ENCODE results near the gene ESPN. TPM values are rescaled to one million over a fixed set of nuclear protein-coding genes. Genes with fewer than 3 reads are reported as not detected.

The ESPN gene
- total and polyA plus RNA-seq, 7 donors, result 0.55 to 202 (median 86.5) TPM; not detected in 2

GRCh38 chr1:6476483-6476882 is 51.9 kb downstream of the ESPN start:
- WGBS, 2 donors, result 22 to 75% methylated on average over 5 of the region's 5 CpGs
- intact Hi-C loops (cut with DNase I), result no loop called here
- no peak overlapping the region for H3K4me3 ChIP-seq

GRCh38 chr1:6477039-6477820 is 52.7 kb downstream of the ESPN start:
- intact Hi-C loops (cut with DNase I), result no loop called here
- Histone ChIP-seq H3K4me1 (peaks cover 0 to 5% (median 0%) of the 10 kb centered on the region in 4 donors), H3K36me3 (peaks cover 0 to 4% (median 0%) of the 10 kb centered on the region in 4 donors), H3K9me3 (no peaks in the 10 kb centered on the region), H3K4me3 (no peak overlapping the region), H3K27ac (no peak overlapping the region), H3K27me3 (no peaks in the 10 kb centered on the region)
- TF ChIP-seq POLR2AphosphoS5 (IDR thresholded peaks at IDR 0.05) (no peak), POLR2A (IDR thresholded peaks at IDR 0.05) (no peak), CTCF (IDR thresholded peaks at IDR 0.05) (no peak), EP300 (IDR thresholded peaks at IDR 0.05) (no peak)
- WGBS, 2 donors, result 86 to 87% methylated on average over 24 of the region's 24 CpGs
- no peak for DNase-seq

More at GRCh38 chr1:6476483-6476882, 51.9 kb downstream of the ESPN start:
- no peaks in the 10 kb centered on the region for H3K27me3 ChIP-seq
- peaks cover 0 to 5% (median 0%) of the 10 kb centered on the region in 4 donors for H3K4me1 ChIP-seq
- no peak for DNase-seq
- no peak overlapping the region for H3K27ac ChIP-seq
- H3K9me3 ChIP-seq, result no peaks in the 10 kb centered on the region
- TF ChIP-seq POLR2A (IDR thresholded peaks at IDR 0.05), result no peak
- TF ChIP-seq POLR2AphosphoS5 (IDR thresholded peaks at IDR 0.05), result no peak
- no peak for TF ChIP-seq CTCF (IDR thresholded peaks at IDR 0.05)
- TF ChIP-seq EP300 (IDR thresholded peaks at IDR 0.05), result no peak
- peaks cover 0 to 5% (median 0%) of the 10 kb centered on the region in 4 donors for H3K36me3 ChIP-seq

GRCh38 chr1:6481820-6482219 is 57.2 kb downstream of the ESPN start:
- intact Hi-C loops (cut with DNase I), result no loop called here
- Histone ChIP-seq H3K27ac (no peak overlapping the region), H3K9me3 (no peaks in the 10 kb centered on the region), H3K4me3 (no peak overlapping the region), H3K27me3 (peaks cover 16 to 31% (median 22%) of the 10 kb centered on the region in 3 donors), H3K36me3 (no peaks in the 10 kb centered on the region), H3K4me1 (peaks cover 0 to 21% (median 20%) of the 10 kb centered on the region in 4 donors)
- TF ChIP-seq CTCF (IDR thresholded peaks at IDR 0.05), result no peak
- no peak for TF ChIP-seq POLR2AphosphoS5 (IDR thresholded peaks at IDR 0.05)
- no peak for TF ChIP-seq POLR2A (IDR thresholded peaks at IDR 0.05)
- no peak for TF ChIP-seq EP300 (IDR thresholded peaks at IDR 0.05)
- no peak for DNase-seq
- WGBS, 2 donors, result 72 to 82% methylated on average over 5 of the region's 5 CpGs

- intact Hi-C loops (cut with DNase I), result no loop called here
- H3K4me1 ChIP-seq, result peaks cover 0 to 22% (median 20%) of the 10 kb centered on the region in 4 donors
- peaks cover 16 to 35% (median 22%) of the 10 kb centered on the region in 3 donors for H3K27me3 ChIP-seq
- TF ChIP-seq CTCF (IDR thresholded peaks at IDR 0.05), result no peak
- TF ChIP-seq EP300 (IDR thresholded peaks at IDR 0.05), result no peak
- no peak for TF ChIP-seq POLR2AphosphoS5 (IDR thresholded peaks at IDR 0.05)
- TF ChIP-seq POLR2A (IDR thresholded peaks at IDR 0.05), result no peak
- 32 to 71% methylated on average over 14 of the region's 14 CpGs for WGBS, 2 donors
- H3K9me3 ChIP-seq, result no peaks in the 10 kb centered on the region
- H3K27ac ChIP-seq, result no peak overlapping the region
- DNase-seq, result no peak
- no peak overlapping the region for H3K4me3 ChIP-seq
- H3K36me3 ChIP-seq, result no peaks in the 10 kb centered on the region
These were observed 58.6 kb downstream of the ESPN start for GRCh38 chr1:6483017-6483760.

Data from sigmoid colon (tissue), 7 donors.